BE2C (cell line): Measurements from ENCODE around the gene DBNDD1.

Experiments
- DNase-seq: peaks from one replicate; pipeline ENCODE4 v3.0.0-alpha.2; 2020
- H3K27me3 ChIP-seq: fragments of 250-450 bp; sonication (Bioruptor Pico); 2 replicates; pipeline ENCODE4 v1.5.1; 2020; ENCODE audit warnings: mild to moderate bottlenecking
- H3K36me3 ChIP-seq: fragments of 250-450 bp; sonication (Bioruptor Pico); 2 replicates; pipeline ENCODE4 v1.5.1; 2020; ENCODE audit warnings: mild to moderate bottlenecking
- H3K4me1 ChIP-seq: fragments of 250-450 bp; sonication (Bioruptor Pico); 2 replicates; pipeline ENCODE4 v1.5.1; 2020
- H3K4me3 ChIP-seq: 2 replicates; pipeline ENCODE4 v1.5.1; 2011; ENCODE audit warnings: low read depth, low read length
- H3K9me3 ChIP-seq: fragments of 250-450 bp; sonication (Bioruptor Pico); 2 replicates; pipeline ENCODE4 v1.5.1; 2020
- CTCF ChIP-seq: IDR thresholded peaks from 2 replicates; pipeline ENCODE4 v1.5.1; 2012; ENCODE audit warnings: mild to moderate bottlenecking, low read depth, low read length

DBNDD1 gene

DNA sequence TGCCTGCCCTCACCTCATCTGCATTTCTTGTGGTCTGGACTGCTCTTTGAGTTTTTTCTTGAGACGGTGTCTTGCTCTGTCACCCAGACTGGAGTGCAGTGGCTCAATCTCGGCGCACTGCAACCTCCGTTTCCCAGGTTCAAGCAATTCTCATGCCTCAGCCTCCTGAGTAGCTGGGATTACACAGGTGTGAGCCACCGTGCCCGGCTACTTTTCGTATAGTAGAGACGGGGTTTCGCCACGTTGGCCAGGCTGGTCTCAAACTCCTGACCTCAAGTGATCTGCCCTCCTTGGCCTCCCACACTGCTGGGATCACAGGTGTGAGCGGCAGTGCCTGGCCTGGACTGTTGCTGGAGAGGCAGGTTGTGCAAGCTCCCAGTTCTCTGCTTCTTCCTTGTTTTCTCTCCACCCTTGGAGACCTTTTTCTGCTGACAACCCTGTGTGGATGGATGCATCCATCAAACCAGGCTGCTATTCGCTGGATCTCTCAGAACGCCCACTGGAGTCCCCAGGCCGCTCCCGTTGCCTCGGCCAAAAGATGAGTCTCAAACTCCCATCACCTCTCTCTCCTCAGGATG, 22.7 kb upstream of the DBNDD1 start:
- Histone ChIP-seq H3K36me3 (peaks cover 36% of the 10 kb centered on the region), H3K27me3 (no peaks in the 10 kb centered on the region), H3K9me3 (no peaks in the 10 kb centered on the region), H3K4me3 (no peak overlapping the region), H3K4me1 (no peaks in the 10 kb centered on the region; the same call in 1 of the 2 replicates)
- TF ChIP-seq CTCF, result no peak
- DNase-seq, result no peak

DNA sequence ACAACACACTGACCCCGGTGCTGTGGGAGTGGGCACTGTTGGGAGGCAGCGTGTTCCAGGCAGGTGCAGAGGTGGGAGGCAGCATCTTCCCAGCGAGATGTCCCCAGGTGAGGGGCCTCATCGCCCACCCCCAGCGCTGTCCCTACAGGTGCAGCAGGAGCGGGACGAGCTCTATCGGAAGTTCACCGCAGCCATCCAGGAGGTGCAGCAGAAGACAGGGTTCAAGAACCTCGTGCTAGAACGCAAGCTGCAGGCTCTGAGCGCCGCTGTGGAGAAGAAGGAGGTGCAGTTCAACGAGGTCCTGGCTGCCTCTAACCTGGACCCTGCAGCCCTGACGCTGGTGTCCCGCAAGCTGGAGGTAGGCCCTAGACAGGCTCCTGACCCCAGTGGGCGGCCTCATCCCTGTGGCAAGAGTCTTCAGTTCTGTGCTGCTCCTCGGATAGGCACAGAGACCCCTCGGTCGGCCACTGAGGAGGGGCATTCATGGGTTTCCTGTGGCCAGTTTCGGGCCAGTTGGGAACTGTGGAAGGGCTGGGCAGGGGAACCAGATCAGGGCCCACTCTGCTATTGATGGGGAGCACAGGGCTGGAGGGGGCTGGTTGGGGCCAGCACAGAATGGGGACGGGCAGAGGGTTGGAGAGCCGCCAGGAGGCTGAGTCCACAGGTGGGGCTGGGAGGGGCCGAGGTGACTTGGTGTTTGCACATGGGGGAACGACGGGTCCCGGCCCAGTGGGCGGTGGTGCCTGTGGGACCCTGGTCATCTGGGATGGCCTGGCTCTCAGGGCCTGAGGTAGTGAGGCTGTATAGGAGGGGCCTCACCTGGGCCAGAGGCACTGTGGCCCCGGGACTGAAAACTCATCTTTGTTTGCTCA, 21.1 kb upstream of the DBNDD1 start:
- DNase-seq, result no peak
- H3K4me3 ChIP-seq, result no peak overlapping the region
- TF ChIP-seq CTCF, result no peak
- H3K36me3 ChIP-seq, result peaks cover 49% of the 10 kb centered on the region
- H3K9me3 ChIP-seq, result no peaks in the 10 kb centered on the region
- no peaks in the 10 kb centered on the region for H3K4me1 ChIP-seq
- no peaks in the 10 kb centered on the region for H3K27me3 ChIP-seq

GRCh38 chr16:90037276-90037675, 18.0 kb upstream of the DBNDD1 start:
- Histone ChIP-seq H3K4me3 (no peak overlapping the region), H3K27me3 (no peaks in the 10 kb centered on the region), H3K4me1 (no peaks in the 10 kb centered on the region), H3K9me3 (no peaks in the 10 kb centered on the region), H3K36me3 (peaks cover 55% of the 10 kb centered on the region)
- DNase-seq, result no peak
- no peak for TF ChIP-seq CTCF

DNA sequence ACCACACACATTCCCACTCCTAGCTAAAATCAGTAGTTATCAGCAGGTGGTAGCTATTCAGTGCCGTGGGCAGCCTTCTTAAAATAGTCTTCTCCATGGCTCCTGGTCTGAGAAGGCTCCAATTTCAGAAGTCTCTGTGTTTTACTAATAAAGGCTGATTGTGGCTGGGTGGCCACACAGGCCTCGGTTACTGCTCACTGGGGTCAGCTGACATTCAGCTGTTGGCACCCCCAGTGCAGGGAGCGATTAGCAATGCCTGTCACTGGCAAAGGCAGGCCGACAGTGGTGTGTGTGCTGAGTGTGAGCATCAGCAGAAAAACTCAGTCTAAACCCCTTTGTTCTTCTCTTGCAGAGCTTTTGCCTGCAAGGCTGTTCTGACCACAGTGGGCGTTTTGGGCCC, 16.6 kb upstream of the DBNDD1 start:
- Histone ChIP-seq H3K9me3 (no peaks in the 10 kb centered on the region), H3K4me3 (no peak overlapping the region), H3K36me3 (peaks cover 64% of the 10 kb centered on the region), H3K27me3 (no peaks in the 10 kb centered on the region), H3K4me1 (no peaks in the 10 kb centered on the region)
- DNase-seq, result no peak
- no peak for TF ChIP-seq CTCF

DNA sequence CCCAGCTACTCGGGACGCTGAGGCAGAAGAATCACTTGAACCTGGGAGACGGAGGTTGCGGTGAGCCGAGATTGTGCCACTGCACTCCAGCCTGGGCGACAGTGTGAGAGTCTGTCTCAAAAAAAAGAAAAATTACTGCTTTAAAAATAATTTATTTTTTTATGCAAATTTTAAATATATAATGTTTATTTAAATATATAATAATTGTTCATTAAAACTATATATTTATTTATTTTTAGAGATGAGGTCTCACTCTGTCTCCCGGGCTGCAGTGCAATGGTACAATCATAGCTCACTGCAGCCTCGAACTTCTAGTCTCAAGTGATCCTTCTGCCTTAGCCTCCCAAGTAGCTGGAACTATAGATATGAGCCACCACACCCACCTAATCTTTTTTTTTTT, 15.2 kb upstream of the DBNDD1 start:
- no peak for TF ChIP-seq CTCF
- peaks cover 56% of the 10 kb centered on the region for H3K36me3 ChIP-seq
- no peaks in the 10 kb centered on the region for H3K27me3 ChIP-seq
- no peaks in the 10 kb centered on the region for H3K4me1 ChIP-seq
- no peaks in the 10 kb centered on the region for H3K9me3 ChIP-seq
- DNase-seq, result no peak
- H3K4me3 ChIP-seq, result no peak overlapping the region

DNA sequence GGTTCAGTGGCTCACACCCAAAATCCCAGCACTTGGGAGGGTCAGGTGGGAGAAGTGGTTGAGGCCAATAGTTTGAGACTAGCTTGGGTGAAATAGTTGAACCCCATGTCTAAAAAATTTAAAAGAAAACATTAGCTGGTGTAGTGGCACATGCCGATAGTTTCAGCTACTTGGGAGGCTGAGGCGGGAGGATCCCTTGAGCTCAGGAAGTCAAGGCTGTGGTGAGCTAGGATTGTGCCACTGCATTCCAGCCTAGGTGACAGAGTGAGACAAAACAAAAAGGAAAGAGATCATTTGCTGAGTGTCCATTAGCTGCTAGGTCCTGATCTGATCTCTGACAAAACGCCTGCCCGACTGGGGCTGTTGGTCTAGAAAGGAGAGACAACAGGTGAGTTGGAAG, 14.1 kb upstream of the DBNDD1 start:
- no peak for TF ChIP-seq CTCF
- peaks cover 47% of the 10 kb centered on the region for H3K36me3 ChIP-seq
- H3K4me1 ChIP-seq, result no peaks in the 10 kb centered on the region
- no peaks in the 10 kb centered on the region for H3K27me3 ChIP-seq
- DNase-seq, result no peak
- H3K4me3 ChIP-seq, result no peak overlapping the region
- no peaks in the 10 kb centered on the region for H3K9me3 ChIP-seq
